ENCODE results near the gene AMZ1. TPM values are rescaled to one million over a fixed set of nuclear protein-coding genes. Genes with fewer than 3 reads are reported as not detected.

AMZ1 gene
- total RNA-seq, 2 experiments from 2014 or later, result 0.11 to 0.14 TPM

- ChIA-PET CTCF (interaction anchor here (11.9 kb wide), 1 partner anchor 46 kb away, joined by 249 read pairs; no protein-coding TSS in a partner anchor), POLR2A (interaction anchor here (1.0 kb wide), 2 partner anchors 33 to 43 kb away, joined by 3 read pairs; no protein-coding TSS in a partner anchor)
- H3K9me3 Mint-ChIP-seq, result no peaks in the 10 kb centered on the region
- peaks cover 6% of the 10 kb centered on the region for H3K4me1 Mint-ChIP-seq (ENCODE audit: low read depth)
- H3K27me3 Mint-ChIP-seq, result peaks cover 11% of the 10 kb centered on the region
- no peaks in the 10 kb centered on the region for H3K36me3 Mint-ChIP-seq (ENCODE audit: low read depth)
- no peak for DNase-seq
- H3K4me3 Mint-ChIP-seq, result no peak overlapping the region
- ATAC-seq, result no peak
- H3K27ac Mint-ChIP-seq, result no peak overlapping the region
- no peak for TF ChIP-seq CTCF (IDR thresholded peaks at IDR 0.05)
- intact Hi-C loops (cut with micrococcal nuclease), result no loop called here
Measured at GRCh38 chr7:2666588-2667250, 21.3 kb upstream of the AMZ1 start.

- TF ChIP-seq CTCF (IDR thresholded peaks at IDR 0.05), result no peak
- intact Hi-C loops (cut with micrococcal nuclease), result no loop called here
- H3K27ac Mint-ChIP-seq, result no peak overlapping the region
- POLR2A ChIA-PET, result interaction anchor here (1.1 to 1.3 kb wide), 2 partner anchors 11 to 12 kb away, joined by 3 read pairs; no protein-coding TSS in a partner anchor
- no peaks in the 10 kb centered on the region for H3K36me3 Mint-ChIP-seq (ENCODE audit: low read depth)
- H3K27me3 Mint-ChIP-seq, result peaks cover 11% of the 10 kb centered on the region
- no peaks in the 10 kb centered on the region for H3K9me3 Mint-ChIP-seq
- DNase-seq (no peak), ATAC-seq (no peak)
- CTCF ChIA-PET, result interaction anchor here (11.9 kb wide), 1 partner anchor 45 kb away, joined by 249 read pairs; no protein-coding TSS in a partner anchor
- no peak overlapping the region for H3K4me3 Mint-ChIP-seq
- H3K4me1 Mint-ChIP-seq (ENCODE audit: low read depth), result peaks cover 6% of the 10 kb centered on the region
Measured at GRCh38 chr7:2667843-2668242, 20.2 kb upstream of the AMZ1 start.

GRCh38 chr7:2668401-2668800 lies 19.6 kb upstream of the AMZ1 start:
- ATAC-seq (no peak), DNase-seq (no peak)
- Mint-ChIP-seq H3K4me1 (ENCODE audit: low read depth) (peaks cover 6% of the 10 kb centered on the region), H3K27ac (no peak overlapping the region), H3K36me3 (ENCODE audit: low read depth) (no peaks in the 10 kb centered on the region), H3K4me3 (no peak overlapping the region), H3K9me3 (no peaks in the 10 kb centered on the region), H3K27me3 (peaks cover 11% of the 10 kb centered on the region)
- intact Hi-C loops (cut with micrococcal nuclease), result no loop called here
- no peak for TF ChIP-seq CTCF (IDR thresholded peaks at IDR 0.05)
- ChIA-PET CTCF (interaction anchor here (11.9 kb wide), 1 partner anchor 44 kb away, joined by 249 read pairs; no protein-coding TSS in a partner anchor), POLR2A (interaction anchor here (0.8 to 1.3 kb wide), 3 partner anchors 12 to 35 kb away, joined by 3 read pairs; no protein-coding TSS in a partner anchor)

- intact Hi-C loops (cut with micrococcal nuclease), result loop anchor here (2.0 kb wide), 1 partner anchor 41 kb away; no protein-coding TSS in a partner anchor
- DNase-seq (no peak), ATAC-seq (no peak)
- CTCF ChIA-PET, result interaction anchor here (0.7 to 11.9 kb wide), 24 partner anchors 10 to 218 kb away, joined by 3 to 249 read pairs (median 4); partner anchors contain the start of gene AMZ1
- Mint-ChIP-seq H3K4me1 (ENCODE audit: low read depth) (peaks cover 6% of the 10 kb centered on the region), H3K9me3 (no peaks in the 10 kb centered on the region), H3K27ac (no peak overlapping the region), H3K27me3 (peaks cover 11% of the 10 kb centered on the region), H3K4me3 (no peak overlapping the region), H3K36me3 (ENCODE audit: low read depth) (no peaks in the 10 kb centered on the region)
- POLR2A ChIA-PET, result interaction anchor here (0.6 to 2.0 kb wide), 3 partner anchors 12 to 411 kb away, joined by 3 to 11 read pairs (median 3); no protein-coding TSS in a partner anchor
- TF ChIP-seq CTCF (IDR thresholded peaks at IDR 0.05), result no peak
Measured at GRCh38 chr7:2670171-2670570, 17.8 kb upstream of the AMZ1 start.
